Dermis lymphatic vessel endothelial cell (primary cell): ENCODE data around the gene DEK. TPM values are rescaled to one million over a fixed set of nuclear protein-coding genes. Genes with fewer than 3 reads are reported as not detected.

Experiments used
- total RNA-seq: library from RNA; depleted of rRNA; stranded (reverse); fragments of >200 nt; gene quantifications from 2 replicates; pipeline ENCODE4 v1.2.1, GENCODE V29; 2014

The DEK gene
- total RNA-seq: 70.5 and 104 TPM in 2 replicates

GRCh38 chr6:18264219-18264922 is at the start of gene DEK:
Gene DEK, minus strand, starts transcription at chr6:18264530. Its CDS starts 543 bp downstream, at chr6:18263987.

Other genes starting within 250 kb of the DEK start
- 0.43 and 1.3 TPM in 2 replicates for gene NHLRC1, start 141.9 kb downstream of the DEK start, total RNA-seq
- gene TPMT, start 109.5 kb downstream of the DEK start, total RNA-seq: 10.5 and 15.0 TPM in 2 replicates
- 4.1 and 8.2 TPM in 2 replicates for gene KDM1B, start 109.1 kb downstream of the DEK start, total RNA-seq
- gene RNF144B, start 122.8 kb upstream of the DEK start, total RNA-seq: 6.0 and 7.7 TPM in 2 replicates